GM23248 (cell line): ENCODE measurements around the gene XXYLT1.

ENCODE experiments used
- EZH2 ChIP-seq: fragments of 200-600 bp; sonication (generic); IDR thresholded peaks from 2 replicates; pipeline ENCODE4 v1.6.1; 2018; ENCODE audit warnings: antibody characterized with exemption, mild to moderate bottlenecking; ENCODE audit not compliant: insufficient read depth, poor library complexity, severe bottlenecking
- EZH2phosphoT487 ChIP-seq: fragments of 200-600 bp; sonication (generic); IDR thresholded peaks from 2 replicates; pipeline ENCODE4 v1.6.1; 2018; ENCODE audit warnings: antibody characterized with exemption, moderate library complexity, mild to moderate bottlenecking, low read depth; ENCODE audit not compliant: insufficient read depth

GRCh38 chr3:195048059-195048905 lies 222.7 kb downstream of the XXYLT1 start:
- TF ChIP-seq EZH2phosphoT487: no peak
- no peak for TF ChIP-seq EZH2
